Renal cortex interstitium (tissue), 11 donors: Measurements from ENCODE around the gene PIGU. TPM values are rescaled to one million over a fixed set of nuclear protein-coding genes. Genes with fewer than 3 reads are reported as not detected.

Source experiments
- DNase-seq, 11 donors: peaks; one replicate each; pipeline ENCODE4 v3.0.0-alpha.2; 2013; ENCODE audit warnings: low read depth in 9 of 11, low spot score in 4 of 11; ENCODE audit errors: extremely low read depth in 1 of 11
- polyA plus RNA-seq, 3 donors: library from polyadenylated mRNA; unstranded; fragments of 120-200 nt; gene quantifications; one replicate each; pipeline ENCODE4 v1.2.1, GENCODE V29; 2013; ENCODE audit not compliant: insufficient read length in 3 of 3

Gene PIGU
- polyA plus RNA-seq, 3 donors: 35.4 to 41.2 (median 39.6) TPM

GRCh38 chr20:34710861-34711574, 34.1 kb upstream of the PIGU start:
- no peak for DNase-seq

- no peak for DNase-seq
These were observed 33.6 kb upstream of the PIGU start for GRCh38 chr20:34710568-34710839.

GRCh38 chr20:34709831-34710567, 33.1 kb upstream of the PIGU start:
- DNase-seq: peak in 6 of 11 donors; percentile 51 to 75 (median 66)

GRCh38 chr20:34709044-34709830, 32.3 kb upstream of the PIGU start:
- peak in 10 of 11 donors; percentile 49 to 80 (median 72) for DNase-seq

GRCh38 chr20:34708621-34709043, 31.7 kb upstream of the PIGU start:
- peak in 2 of 11 donors; percentile 39 to 42 for DNase-seq

GRCh38 chr20:34706912-34707784, 30.3 kb upstream of the PIGU start:
- no peak for DNase-seq

- DNase-seq: no peak
These were observed 29.5 kb upstream of the PIGU start for GRCh38 chr20:34706302-34706875.

GRCh38 chr20:34705397-34706301, 28.8 kb upstream of the PIGU start:
- DNase-seq: no peak

- DNase-seq: no peak
These were observed 28.1 kb upstream of the PIGU start for GRCh38 chr20:34705008-34705396.

GRCh38 chr20:34704177-34705007, 27.5 kb upstream of the PIGU start, which contains the start of gene TP53INP2:
Gene TP53INP2 (plus strand): TSS chr20:34704344. CDS start chr20:34708740, 4,396 bp downstream.
- peak in 10 of 11 donors; percentile 66 to 88 (median 82) for DNase-seq

GRCh38 chr20:34703424-34704176, 26.7 kb upstream of the PIGU start:
- peak in 2 of 11 donors; percentile 37 to 44 for DNase-seq

GRCh38 chr20:34703061-34703423, 26.1 kb upstream of the PIGU start:
- DNase-seq: no peak

GRCh38 chr20:34701405-34702085, 24.7 kb upstream of the PIGU start:
- no peak for DNase-seq

GRCh38 chr20:34693414-34693813, 16.5 kb upstream of the PIGU start:
- no peak for DNase-seq

- no peak for DNase-seq
These were observed 14.9 kb upstream of the PIGU start for GRCh38 chr20:34691838-34692237.

GRCh38 chr20:34689486-34689885, 12.6 kb upstream of the PIGU start:
- no peak for DNase-seq
